CD4-positive, CD25-positive, alpha-beta regulatory T cell (primary cell): ENCODE data around the gene DNPH1. TPM values are rescaled to one million over a fixed set of nuclear protein-coding genes. Genes with fewer than 3 reads are reported as not detected.

Source experiments
- polyA plus RNA-seq, 4 donors: library from polyadenylated mRNA; unstranded; fragments of 300-500 nt; fragmentation: Illumina TruSeq; gene quantifications; one replicate each; pipeline ENCODE4 v1.2.3, GENCODE V29; 2021
- total RNA-seq: library from RNA; stranded (reverse); gene quantifications from one replicate; pipeline ENCODE4 v1.2.3, GENCODE V29; 2022

The DNPH1 gene
- total and polyA plus RNA-seq, 5 donors from 2014 or later: 36.6 to 234 (median 201) TPM

Other genes with a start within 250 kb of the DNPH1 start
- 35.4 TPM for gene PPP2R5D, start 244.9 kb downstream of the DNPH1 start, total RNA-seq
- gene PPP2R5D, start 244.9 kb downstream of the DNPH1 start, polyA plus RNA-seq: 10 to 100 TPM; 23.0 to 27.3 (median 25.4) TPM
- 27.6 TPM for gene MEA1, start 215.5 kb downstream of the DNPH1 start, total RNA-seq
- gene MEA1, start 215.5 kb downstream of the DNPH1 start, polyA plus RNA-seq: 100 to 1,000 TPM in 1 of 4 donors, 10 to 100 TPM in 3; 71.5 to 121 (median 79.3) TPM
- 38.6 TPM for gene KLHDC3, start 215.2 kb downstream of the DNPH1 start, total RNA-seq
- 100 to 1,000 TPM; 119 to 130 (median 126) TPM for gene KLHDC3, start 215.2 kb downstream of the DNPH1 start, polyA plus RNA-seq
- 33.3 TPM for gene RRP36, start 207.9 kb downstream of the DNPH1 start, total RNA-seq
- 10 to 100 TPM; 61.9 to 82.2 (median 71.6) TPM for gene RRP36, start 207.9 kb downstream of the DNPH1 start, polyA plus RNA-seq
- 7.7 TPM for gene CUL7, start 175.6 kb downstream of the DNPH1 start, total RNA-seq
- gene CUL7, start 175.6 kb downstream of the DNPH1 start, polyA plus RNA-seq: 1 to 10 TPM; 2.1 to 3.5 (median 2.4) TPM
- gene MRPL2, start 170.0 kb downstream of the DNPH1 start, total RNA-seq: 29.3 TPM
- gene MRPL2, start 170.0 kb downstream of the DNPH1 start, polyA plus RNA-seq: 10 to 100 TPM; 45.2 to 52.6 (median 48.3) TPM
- 33.5 TPM for gene KLC4, start 169.8 kb downstream of the DNPH1 start, total RNA-seq
- gene KLC4, start 169.8 kb downstream of the DNPH1 start, polyA plus RNA-seq: 10 to 100 TPM in 3 of 4 donors, 1 to 10 TPM in 1; 9.3 to 15.5 (median 12.6) TPM
- gene PTK7, start 153.2 kb downstream of the DNPH1 start, total RNA-seq: 2.3 TPM
- under 1 TPM in 1 of 4 donors, not detected in 3; 0.25 TPM for gene PTK7, start 153.2 kb downstream of the DNPH1 start, polyA plus RNA-seq
- 24.0 TPM for gene SRF, start 58.2 kb downstream of the DNPH1 start, total RNA-seq
- 1 to 10 TPM; 3.3 to 5.8 (median 4.5) TPM for gene SRF, start 58.2 kb downstream of the DNPH1 start, polyA plus RNA-seq
- 81.2 TPM for gene CUL9, start 47.3 kb downstream of the DNPH1 start, total RNA-seq
- gene CUL9, start 47.3 kb downstream of the DNPH1 start, polyA plus RNA-seq: 10 to 100 TPM; 22.5 to 26.0 (median 23.8) TPM
- 0.22 TPM for gene TTBK1, start 14.0 kb upstream of the DNPH1 start, total RNA-seq
- not detected for gene TTBK1, start 14.0 kb upstream of the DNPH1 start, polyA plus RNA-seq
- not detected for gene SLC22A7, start 68.8 kb upstream of the DNPH1 start, total RNA-seq
- not detected for gene SLC22A7, start 68.8 kb upstream of the DNPH1 start, polyA plus RNA-seq
- 3.8 TPM for gene CRIP3, start 79.3 kb upstream of the DNPH1 start, total RNA-seq
- under 1 TPM in 1 of 4 donors, not detected in 3; 0.35 TPM for gene CRIP3, start 79.3 kb upstream of the DNPH1 start, polyA plus RNA-seq
- 32.9 TPM for gene ZNF318, start 140.2 kb upstream of the DNPH1 start, total RNA-seq
- 1 to 10 TPM; 4.3 to 6.3 (median 5.6) TPM for gene ZNF318, start 140.2 kb upstream of the DNPH1 start, polyA plus RNA-seq
- gene ABCC10, start 198.1 kb upstream of the DNPH1 start, total RNA-seq: 81.7 TPM
- gene ABCC10, start 198.1 kb upstream of the DNPH1 start, polyA plus RNA-seq: 10 to 100 TPM; 17.9 to 23.3 (median 18.5) TPM
- gene DLK2, start 226.1 kb upstream of the DNPH1 start, total RNA-seq: 0.76 TPM
- under 1 TPM in 3 of 4 donors, not detected in 1; 0.20 to 0.87 (median 0.70) TPM for gene DLK2, start 226.1 kb upstream of the DNPH1 start, polyA plus RNA-seq
- 36.3 TPM for gene TJAP1, start 248.1 kb upstream of the DNPH1 start, total RNA-seq
- gene TJAP1, start 248.1 kb upstream of the DNPH1 start, polyA plus RNA-seq: 1 to 10 TPM; 5.5 to 9.5 (median 6.6) TPM